HepG2 (cell line): Measurements from ENCODE around the gene RTF1. TPM values are rescaled to one million over a fixed set of nuclear protein-coding genes. Genes with fewer than 3 reads are reported as not detected.

Experiments
- ATAC-seq: fragments of 200-7000 bp; cut with Tn5 transposase; 3 replicates; pipeline ENCODE4 v1.9.1; 2020; ENCODE audit warnings: mild to moderate bottlenecking, moderate library complexity
- BruUV-seq: library from RNA; stranded (reverse); fragments of 400-500 nt; replicated peaks from 2 replicates; lab custom pipeline; 2021; lab: Mats Ljungman, UMichigan
- CTCF ChIA-PET: fragments of 300-600 bp; formaldehyde crosslinking; extraction: SDS; loops from one replicate; lab custom pipeline; 2021; ENCODE audit warnings: low total read pairs, inconsistent platforms, low intra/inter-chr PET ratio; lab: Yijun Ruan, JAX
- POLR2A ChIA-PET: fragments of 350-600 bp; sonication (Branson Sonifier 250); formaldehyde crosslinking; loops from one replicate; lab custom pipeline; 2020; ENCODE audit warnings: antibody characterized with exemption, inconsistent platforms; lab: Yijun Ruan, JAX
- DNase-seq: peaks from one replicate; pipeline ENCODE4 v3.0.0-alpha.2; 2015; ENCODE audit warnings: low spot score
- FAIRE-seq: peaks from 3 replicates; lab custom pipeline; 2011; peaks lifted over from hg19 to GRCh38; lab: Jason Lieb, UNC
- H2AFZ ChIP-seq: one replicate; pipeline ENCODE4 v1.6.1; 2011; ENCODE audit warnings: low read length, inconsistent platforms
- H3K27ac ChIP-seq: fragments of 300-600 bp; 3 replicates; pipeline ENCODE4 v1.8.0; 2011; ENCODE audit warnings: mixed run types, mild to moderate bottlenecking, mixed read lengths, low read length, inconsistent platforms; ENCODE audit not compliant: insufficient read depth; ENCODE audit errors: extremely low read length
- H3K27me3 ChIP-seq, 2 experiments: fragments of 200-600 bp in 1 of 2; 2 replicates in 1 of 2; 3 replicates in 1 of 2; pipeline versions ENCODE4 v1.6.0 to v1.8.0; 2011; ENCODE audit warnings: low read length in 2 of 2, mild to moderate bottlenecking in 2 of 2, moderate library complexity in 2 of 2, inconsistent platforms in 1 of 2; ENCODE audit not compliant: insufficient read depth in 2 of 2, control insufficient read depth in 1 of 2
- H3K36me3 ChIP-seq, 2 experiments: fragments of 200-600 bp in 1 of 2; replicated peaks in 1 of 2; 2 replicates in 1 of 2; 3 replicates in 1 of 2; pipeline versions ENCODE4 v1.5.1 to v1.8.0; 2011; ENCODE audit warnings: low read length in 2 of 2, inconsistent platforms in 1 of 2; ENCODE audit not compliant: insufficient read depth in 2 of 2, control insufficient read depth in 1 of 2
- H3K4me1 ChIP-seq: 2 replicates; pipeline ENCODE4 v1.5.1; 2012; ENCODE audit warnings: low read length, inconsistent platforms; ENCODE audit not compliant: insufficient read depth
- H3K4me2 ChIP-seq: 2 replicates; pipeline ENCODE4 v1.6.0; 2011; ENCODE audit warnings: low read depth, low read length, inconsistent platforms
- H3K4me3 ChIP-seq, 3 experiments: fragments of 200-600 bp in 1 of 3; sonication (generic), shearing (Covaris generic) in 1 of 3; replicated peaks in 1 of 3; 2 replicates each; pipeline ENCODE4 v1.5.1; 2011 to 2016; ENCODE audit warnings: low read length in 3 of 3, inconsistent platforms in 2 of 3, low read depth in 2 of 3, mild to moderate bottlenecking in 2 of 3, control low read depth in 1 of 3, mixed read lengths in 1 of 3; ENCODE audit not compliant: insufficient read depth in 1 of 3
- H3K79me2 ChIP-seq: one replicate; pipeline ENCODE4 v1.6.1; 2011; ENCODE audit warnings: low read length, inconsistent platforms; ENCODE audit not compliant: insufficient read depth
- H3K9ac ChIP-seq: 2 replicates; pipeline ENCODE4 v1.6.0; 2011; ENCODE audit warnings: mild to moderate bottlenecking, low read depth, low read length, inconsistent platforms; ENCODE audit not compliant: insufficient read depth
- H3K9me3 ChIP-seq: 2 replicates; pipeline ENCODE4 v1.5.1; 2012; ENCODE audit warnings: mild to moderate bottlenecking, low read length
- H4K20me1 ChIP-seq: 2 replicates; pipeline ENCODE4 v1.6.0; 2011; ENCODE audit warnings: inconsistent platforms, mild to moderate bottlenecking, low read length, moderate library complexity; ENCODE audit not compliant: insufficient read depth
- BCL6 ChIP-seq: IDR thresholded peaks from 2 replicates; pipeline ENCODE4 v1.6.1; 2016; ENCODE audit warnings: missing genetic modification reagents, missing compliant biosample characterization
- CENPT ChIP-seq: sonication (generic); formaldehyde crosslinking; IDR thresholded peaks from 2 replicates; pipeline ENCODE4 v1.8.0; 2022; ENCODE audit warnings: low read depth, mild to moderate bottlenecking, moderate library complexity, missing genetic modification reagents
- DRAP1 ChIP-seq: IDR thresholded peaks from 2 replicates; pipeline ENCODE4 v1.6.1; 2016; ENCODE audit warnings: missing genetic modification reagents, missing compliant biosample characterization
- ETV5 ChIP-seq: IDR thresholded peaks from 2 replicates; pipeline ENCODE4 v1.6.1; 2018; ENCODE audit warnings: missing biosample characterization, missing genetic modification reagents, inconsistent platforms, borderline replicate concordance
- FLYWCH1 ChIP-seq: sonication (generic); formaldehyde crosslinking; IDR thresholded peaks from 2 replicates; pipeline ENCODE4 v1.8.1; 2023; ENCODE audit warnings: mild to moderate bottlenecking, missing genetic modification reagents
- HCFC1 ChIP-seq: fragments of 150-350 bp; IDR thresholded peaks from 2 replicates; pipeline ENCODE4 v1.6.1; 2014; ENCODE audit warnings: low read depth, low read length
- HDAC1 ChIP-seq: sonication (generic); formaldehyde crosslinking; IDR thresholded peaks from 2 replicates; pipeline ENCODE4 v1.5.1; 2020; ENCODE audit warnings: mild to moderate bottlenecking, missing genetic modification reagents
- PPARG ChIP-seq: conservative IDR thresholded peaks from 2 replicates; pipeline ENCODE4 v1.6.1; 2016; ENCODE audit warnings: missing biosample characterization, missing genetic modification reagents
- PRPF4 ChIP-seq: fragments of 200-400 bp; formaldehyde crosslinking; IDR thresholded peaks from 2 replicates; pipeline ENCODE4 v1.6.1; 2016; ENCODE audit warnings: low read length, low read depth; ENCODE audit not compliant: poor library complexity, severe bottlenecking
- RARG ChIP-seq: sonication (generic); formaldehyde crosslinking; IDR thresholded peaks from 2 replicates; pipeline ENCODE4 v1.4.0; 2020; ENCODE audit warnings: low read depth, mild to moderate bottlenecking, missing genetic modification reagents
- RFX5 ChIP-seq: IDR thresholded peaks from 2 replicates; pipeline ENCODE4 v1.6.1; 2011; ENCODE audit warnings: low read depth, low read length, improper control_type of control experiment
- SIN3A ChIP-seq: IDR thresholded peaks from 2 replicates; pipeline ENCODE4 v1.6.1; 2011; ENCODE audit warnings: low read depth, mild to moderate bottlenecking, control low read depth, low read length, borderline replicate concordance
- SP5 ChIP-seq: IDR thresholded peaks from 2 replicates; pipeline ENCODE4 v1.6.1; 2016; ENCODE audit warnings: low read depth, borderline replicate concordance
- TRIM24 ChIP-seq: sonication (generic); formaldehyde crosslinking; IDR thresholded peaks from 2 replicates; pipeline ENCODE4 v1.8.0; 2022; ENCODE audit warnings: mild to moderate bottlenecking, missing genetic modification reagents
- ZBTB49 ChIP-seq: sonication (generic); formaldehyde crosslinking; IDR thresholded peaks from 2 replicates; pipeline ENCODE4 v1.4.0; 2020; ENCODE audit warnings: missing genetic modification reagents, borderline replicate concordance
- ZC3H13 ChIP-seq: sonication (generic); formaldehyde crosslinking; IDR thresholded peaks from 2 replicates; pipeline ENCODE4 v1.8.1; 2023; ENCODE audit warnings: mild to moderate bottlenecking, missing genetic modification reagents, moderate library complexity
- ZC3H4 ChIP-seq: sonication (generic); formaldehyde crosslinking; IDR thresholded peaks from 2 replicates; pipeline ENCODE4 v1.4.0; 2020; ENCODE audit warnings: missing genetic modification reagents, borderline replicate concordance
- ZNF230 ChIP-seq: sonication (generic); formaldehyde crosslinking; IDR thresholded peaks from 2 replicates; pipeline ENCODE4 v1.4.0; 2020; ENCODE audit warnings: mild to moderate bottlenecking, missing genetic modification reagents
- ZNF274 ChIP-seq: sonication (generic); formaldehyde crosslinking; IDR thresholded peaks from 2 replicates; pipeline ENCODE4 v1.5.1; 2020; ENCODE audit warnings: mild to moderate bottlenecking, missing genetic modification reagents
- ZNF362 ChIP-seq: sonication (generic); formaldehyde crosslinking; IDR thresholded peaks from 2 replicates; pipeline ENCODE4 v1.4.0; 2020; ENCODE audit warnings: missing genetic modification reagents, mild to moderate bottlenecking, borderline replicate concordance
- ZNF607 ChIP-seq: sonication (generic); formaldehyde crosslinking; IDR thresholded peaks from 2 replicates; pipeline ENCODE4 v1.5.1; 2020; ENCODE audit warnings: missing genetic modification reagents, mild to moderate bottlenecking, borderline replicate concordance
- ZNF713 ChIP-seq: sonication (generic); formaldehyde crosslinking; IDR thresholded peaks from 2 replicates; pipeline ENCODE4 v1.4.0; 2020; ENCODE audit warnings: mild to moderate bottlenecking, missing genetic modification reagents
- WGBS: methylation state at CpG from one replicate; pipeline ENCODE4 v1.1.6; 2017; ENCODE audit warnings: low lambda C conversion rate; 5-methylcytosine and 5-hydroxymethylcytosine counted together
- in situ Hi-C: cut with HindIII; loops from 2 replicates; pipeline ENCODE4 v1.10.0; 2017; ENCODE audit warnings: low pct_unique_long_range_greater_than_20kb; ENCODE audit not compliant: extremely low pct_ligation_motif_present
- intact Hi-C: fragments of 100-400 bp; cut with micrococcal nuclease; formaldehyde crosslinking; loops from one replicate; pipeline ENCODE4 v1.10.0; 2022; ENCODE audit not compliant: unreplicated experiment
- polyA plus RNA-seq, 8 experiments: library from polyadenylated mRNA; depleted of rRNA in 3 of 8; stranded (reverse) in 7 of 8; unstranded in 1 of 8; fragments of >200 nt; fragmentation: Illumina TruSeq in 4 of 8; extraction: Trizol in 4 of 8; gene quantifications; 2 replicates each; pipeline versions ENCODE4 v1.2.1 to v1.2.3, GENCODE V29; 2011 to 2016; ENCODE audit warnings: low read depth in 4 of 8, missing spikeins in 1 of 8, mixed read lengths in 1 of 8; ENCODE audit not compliant: insufficient read depth in 1 of 8
- total RNA-seq, 5 experiments: library from RNA; depleted of rRNA; stranded (reverse); fragments of >200 nt; fragmentation: Illumina TruSeq; extraction: Trizol; gene quantifications; 2 replicates each; pipeline ENCODE4 v1.2.3, GENCODE V29; 2016; ENCODE audit warnings: low read depth in 1 of 5

RTF1 gene
- total and polyA plus RNA-seq, 2 of the 13 experiments (the other 11 are each of a cell fraction or from before 2014, with no cell fraction given): 13.9 to 17.9 TPM

GRCh38 chr15:41493902-41494189, 77.0 kb downstream of the RTF1 start:
- H3K4me1 ChIP-seq: peaks cover 31% of the 10 kb centered on the region
- ChIA-PET CTCF (interaction anchor here (1.3 kb wide), 1 partner anchor 28 kb away, joined by 4 read pairs; no protein-coding TSS in a partner anchor), POLR2A (interaction anchor here (1.0 to 1.9 kb wide), 5 partner anchors 18 to 74 kb away, joined by 3 to 15 read pairs (median 7); partner anchors contain the start of gene RPAP1)
- BruUV-seq: no TSS peak
- H3K36me3 ChIP-seq: no peaks in the 10 kb centered on the region; a peak in 1 of 5 replicates
- H2AFZ ChIP-seq: no peak overlapping the region
- H3K27me3 ChIP-seq: no peaks in the 10 kb centered on the region
- FAIRE-seq: no peak
- no peak for ATAC-seq
- DNase-seq: no peak
- H3K4me2 ChIP-seq: peak overlapping the region; percentile 94
- intact Hi-C loops (loop anchor here (2.0 to 5.0 kb wide), 2 partner anchors 129 to 212 kb away; no protein-coding TSS in a partner anchor), in situ Hi-C loops (no loop called here)
- WGBS: no CpG with 5 or more reads among the region's 41 CpGs
- H3K9me3 ChIP-seq: no peaks in the 10 kb centered on the region
- H3K4me3 ChIP-seq: peak overlapping the region; percentile 78 to 85 (median 83); a peak in 5 of 6 replicates
- peaks cover 43% of the 10 kb centered on the region for H3K79me2 ChIP-seq
- H3K27ac ChIP-seq: peak overlapping the region; percentile 97
- H3K9ac ChIP-seq: peak overlapping the region; percentile 86
- H4K20me1 ChIP-seq: no peaks in the 10 kb centered on the region
- TF ChIP-seq RARG (CRISPR knock-in tag) (0 out of 2 replicates have a peak, but pooled peaks have one; percentile 1), HCFC1 (no peak), ZC3H4 (CRISPR knock-in tag) (no peak), DRAP1 (CRISPR knock-in tag) (no peak), ETV5 (CRISPR knock-in tag) (no peak), ZNF713 (CRISPR knock-in tag) (no peak), ZNF274 (CRISPR knock-in tag) (no peak), ZNF607 (no peak), ZBTB49 (no peak), CENPT (CRISPR knock-in tag) (0 out of 2 replicates have a peak, but pooled peaks have one; percentile 0), FLYWCH1 (CRISPR knock-in tag) (no peak), ZNF362 (CRISPR knock-in tag) (no peak), BCL6 (CRISPR knock-in tag) (no peak), ZC3H13 (no peak), RFX5 (no peak), PRPF4 (no peak), SIN3A (0 out of 2 replicates have a peak, but pooled peaks have one; percentile 3), TRIM24 (CRISPR knock-in tag) (no peak), SP5 (no peak), HDAC1 (CRISPR knock-in tag) (no peak), ZNF230 (CRISPR knock-in tag) (0 out of 2 replicates have a peak, but pooled peaks have one; percentile 6), PPARG (CRISPR knock-in tag) (no peak)
